ENCODE measurements around the gene CELF4.

- TF ChIP-seq CTCF (IDR thresholded peaks at IDR 0.05; ENCODE audit: borderline replicate concordance, extremely low read depth, low read length, poor library complexity, severe bottlenecking): no peak
- no peak for TF ChIP-seq EZH2 (IDR thresholded peaks at IDR 0.05; ENCODE audit: borderline replicate concordance, low read depth, low read length, severe bottlenecking)
These were observed 235.4 kb downstream of the CELF4 start for GRCh38 chr18:37330173-37330572.

All from DND-41 (cell line).